NCI-H1048 (cell line): ENCODE data around the gene KCNJ2.

Source experiments
- DNase-seq: peaks from one replicate; lab custom pipeline; 2025; lab: John Stamatoyannopoulos, UW

The KCNJ2 gene

GRCh38 chr17:70205401-70205800, 36.1 kb downstream of the KCNJ2 start:
- DNase-seq: no peak

GRCh38 chr17:70206361-70207010, 37.2 kb downstream of the KCNJ2 start:
- DNase-seq: no peak

GRCh38 chr17:70207184-70207583, 37.9 kb downstream of the KCNJ2 start:
- no peak for DNase-seq

GRCh38 chr17:70208080-70208794, 38.9 kb downstream of the KCNJ2 start:
- no peak for DNase-seq

- no peak for DNase-seq
Measured at GRCh38 chr17:70208825-70209555, 39.7 kb downstream of the KCNJ2 start.

GRCh38 chr17:70215656-70216055, 46.3 kb downstream of the KCNJ2 start:
- DNase-seq: no peak

- no peak for DNase-seq
Measured at GRCh38 chr17:70217571-70217970, 48.2 kb downstream of the KCNJ2 start.

GRCh38 chr17:70225276-70225675, 55.9 kb downstream of the KCNJ2 start:
- DNase-seq: no peak
